SHP77 (cell line): ENCODE measurements around the gene MAL.
"Not testable (repeated sequence)": the region's sequence is repeated elsewhere in the genome, so short reads cannot be mapped to it uniquely, and the experiment has no call there.

Source experiments
- DNase-seq, 2 experiments: peaks; one replicate each; lab custom pipeline; 2025; lab: John Stamatoyannopoulos, UW

The MAL gene

GRCh38 chr2:95032868-95033603 lies 7.5 kb downstream of the MAL start:
- DNase-seq, result no peak

DNA sequence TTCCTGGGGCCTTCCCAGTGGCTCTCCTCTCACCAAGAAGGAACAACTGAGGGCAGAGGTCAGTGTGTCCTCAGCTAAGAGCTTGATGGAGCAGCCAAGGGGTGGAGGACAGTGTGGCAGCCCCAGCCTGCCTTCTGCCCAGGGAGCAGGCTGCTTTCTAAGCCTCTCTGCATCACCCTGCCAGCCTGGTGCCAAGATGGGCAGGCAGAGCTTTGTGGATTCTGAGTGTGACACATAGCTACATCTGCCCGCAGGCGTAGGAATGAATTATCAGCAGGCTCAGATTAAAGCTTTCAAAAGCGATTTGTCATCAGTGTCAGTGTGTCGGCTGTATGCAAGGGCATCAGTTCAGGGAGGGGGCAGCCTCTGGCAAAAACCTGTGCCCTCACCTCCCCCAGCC lies 8.7 kb downstream of the MAL start:
- no peak for DNase-seq

DNA sequence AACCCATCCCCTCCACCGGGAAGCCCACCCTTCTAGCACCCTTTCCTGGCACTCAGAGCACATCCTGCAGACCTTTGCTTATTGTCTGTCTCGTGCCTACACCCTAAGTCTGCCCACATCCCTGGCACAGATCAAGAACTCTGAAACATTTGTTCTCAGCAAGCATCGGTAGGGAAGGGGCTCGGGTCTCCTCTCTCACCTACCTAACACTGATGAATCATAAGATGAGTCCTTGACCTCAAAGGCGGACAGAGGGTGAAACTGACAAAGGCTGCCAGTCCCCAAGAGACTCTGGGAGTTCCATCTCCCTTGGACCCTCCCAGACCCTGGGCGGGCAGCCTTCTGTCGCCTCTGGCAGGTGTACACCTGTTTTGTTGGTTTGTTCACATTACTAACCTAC lies 9.3 kb downstream of the MAL start:
- no peak for DNase-seq

DNA sequence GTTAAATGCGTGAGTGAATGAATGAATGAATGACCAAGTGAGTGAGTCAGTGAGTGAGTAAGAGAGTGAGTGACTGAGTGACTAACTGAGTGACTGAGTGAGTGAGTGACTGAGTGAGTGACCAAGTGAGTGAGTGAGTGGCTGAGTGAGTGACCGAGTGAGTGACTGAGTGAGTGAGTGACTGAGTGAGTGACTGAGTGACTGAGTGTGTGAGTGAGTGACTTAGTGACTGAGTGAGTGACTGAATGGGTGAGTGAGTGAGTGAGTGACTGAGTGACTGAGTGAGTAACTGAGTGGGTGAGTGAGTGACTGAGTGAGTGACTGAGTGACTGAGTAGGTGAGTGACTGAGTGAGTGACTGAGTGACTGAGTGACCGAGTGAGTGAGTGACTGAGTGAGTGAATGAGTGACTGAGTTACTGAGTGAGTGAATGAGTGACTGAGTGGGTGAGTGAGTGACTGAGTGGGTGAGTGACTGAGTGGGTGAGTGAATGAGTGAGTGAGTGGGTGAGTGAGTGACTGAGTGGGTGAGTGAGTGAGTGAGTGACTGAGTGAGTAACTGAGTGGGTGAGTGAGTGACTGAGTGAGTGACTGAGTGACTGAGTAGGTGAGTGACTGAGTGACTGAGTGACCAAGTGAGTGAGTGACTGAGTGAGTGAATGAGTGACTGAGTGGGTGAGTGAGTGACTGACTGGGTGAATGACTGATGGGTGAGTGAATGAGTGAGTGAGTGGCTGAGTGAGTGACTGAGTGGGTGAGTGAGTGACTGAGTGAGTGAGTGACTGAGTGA lies 11.3 kb downstream of the MAL start:
- no peak for DNase-seq

- no peak for DNase-seq
Observed at GRCh38 chr2:95037384-95037839, 11.9 kb downstream of the MAL start.

GRCh38 chr2:95037841-95038585 lies 12.5 kb downstream of the MAL start:
- DNase-seq, result not testable (repeated sequence)

DNA sequence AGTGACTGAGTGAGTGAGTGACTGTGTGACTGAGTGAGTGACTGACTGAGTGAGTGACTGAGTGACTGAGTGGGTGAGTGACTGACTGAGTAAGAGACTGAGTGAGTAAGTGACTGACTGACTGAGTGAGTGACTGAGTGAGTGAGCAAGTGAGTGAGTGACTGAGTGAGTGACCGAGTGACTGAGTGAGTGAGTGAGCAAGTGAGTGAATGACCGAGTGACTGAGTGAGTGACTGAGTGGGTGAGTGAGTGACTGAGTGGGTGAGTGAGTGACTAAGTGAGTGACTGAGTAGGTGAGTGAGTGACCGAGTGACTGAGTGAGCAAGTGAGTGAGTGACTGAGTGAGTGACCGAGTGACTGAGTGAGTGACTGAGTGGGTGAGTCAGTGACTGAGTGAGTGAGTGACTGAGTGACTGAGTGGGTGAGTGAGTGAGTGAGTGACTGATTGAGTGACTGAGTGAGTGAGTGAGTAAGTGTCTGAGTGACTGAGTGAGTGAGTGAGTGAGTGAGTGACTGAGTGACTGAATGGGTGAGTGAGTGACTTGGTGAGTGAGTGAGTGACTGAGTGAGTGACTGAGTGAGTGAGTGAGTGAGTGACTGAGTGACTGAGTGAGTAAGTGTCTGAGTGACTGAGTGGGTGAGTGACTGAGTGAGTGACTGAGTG lies 13.3 kb downstream of the MAL start:
- no peak for DNase-seq

DNA sequence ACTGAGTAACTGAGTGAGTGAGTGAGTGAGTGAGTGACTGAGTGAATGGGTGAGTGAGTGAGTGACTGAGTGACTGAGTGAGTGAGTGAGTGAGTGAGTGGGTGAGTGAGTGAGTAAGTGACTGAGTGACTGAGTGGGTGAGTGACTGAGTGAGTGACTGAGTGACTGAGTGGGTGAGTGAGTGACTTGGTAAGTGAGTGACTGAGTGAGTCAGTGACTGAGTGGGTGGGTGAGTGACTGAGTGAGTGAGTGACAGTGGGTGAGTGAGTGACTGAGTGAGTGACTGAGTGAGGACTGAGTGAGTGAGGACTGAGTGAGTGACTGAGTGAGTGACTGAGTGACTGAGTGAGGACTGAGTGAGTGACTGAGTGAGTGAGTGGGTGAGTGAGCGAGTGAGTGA lies 13.9 kb downstream of the MAL start:
- no peak for DNase-seq

GRCh38 chr2:95039978-95040377 lies 14.5 kb downstream of the MAL start:
- DNase-seq, result no peak

DNA sequence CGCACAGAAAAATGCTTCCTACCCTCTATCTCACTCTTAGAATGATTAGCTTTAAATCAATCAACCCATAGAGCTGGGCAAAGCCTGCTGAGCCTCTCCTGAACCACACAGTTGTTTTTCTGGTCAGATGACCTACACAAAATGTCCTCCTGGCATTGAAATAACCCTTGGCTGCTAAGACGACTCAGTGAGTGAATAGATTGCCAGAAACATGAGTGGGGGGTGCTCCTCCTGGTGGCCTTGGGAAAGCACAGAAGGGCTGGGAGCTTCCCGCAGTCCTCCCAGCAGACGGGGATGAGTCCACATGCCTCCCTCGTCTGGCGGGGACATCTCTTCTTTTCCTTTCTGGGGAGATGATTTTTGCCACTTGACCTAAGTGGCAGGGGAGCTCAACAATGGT lies 14.9 kb downstream of the MAL start:
- no peak for DNase-seq

GRCh38 chr2:95041060-95041823 lies 15.7 kb downstream of the MAL start:
- no peak for DNase-seq

- no peak for DNase-seq
Observed at GRCh38 chr2:95041824-95042442, 16.4 kb downstream of the MAL start.

DNA sequence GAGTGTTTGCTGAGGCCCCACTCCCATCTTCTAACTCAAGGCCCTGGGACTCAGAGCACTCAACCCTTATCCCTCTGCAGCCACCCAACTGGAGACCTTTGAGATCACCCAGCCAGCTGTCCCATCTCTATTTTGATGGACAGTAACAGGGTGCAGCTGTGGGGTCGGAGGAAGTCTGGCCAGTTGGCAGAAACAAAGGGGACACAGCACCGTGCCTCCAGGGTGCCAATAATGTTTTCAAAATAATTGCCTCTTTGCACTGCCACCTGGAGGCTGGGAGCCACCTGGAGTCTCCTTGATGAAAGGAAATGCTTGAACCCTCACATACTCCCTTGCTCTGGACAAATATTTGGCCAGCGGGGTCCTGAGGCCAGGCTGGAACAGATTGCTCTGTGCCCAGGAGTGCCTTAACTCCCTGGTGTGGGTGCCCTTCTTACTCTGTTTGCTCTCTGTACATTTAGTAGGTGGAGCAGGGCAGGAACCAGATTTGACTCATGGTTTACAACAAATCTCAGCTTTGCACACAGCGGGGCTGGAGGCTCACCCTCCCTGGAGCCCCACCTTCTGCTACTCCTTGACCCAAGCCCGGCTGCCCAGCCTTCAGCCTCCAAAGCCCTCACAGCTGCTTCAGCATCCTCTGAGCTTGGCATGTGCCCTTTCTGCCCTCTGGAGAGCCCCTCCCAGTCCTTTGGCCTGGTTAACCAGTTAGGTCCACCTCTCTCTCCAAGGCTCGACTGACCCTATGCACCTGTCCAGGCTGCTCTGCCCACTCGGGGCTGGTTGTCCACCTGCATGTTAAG lies 17.2 kb downstream of the MAL start:
- DNase-seq, result peak; percentile 42 to 50

- DNase-seq, result peak; percentile 64 to 73
Observed at GRCh38 chr2:95043300-95044093, 18.0 kb downstream of the MAL start.

- peak; percentile 9 to 68 for DNase-seq
Observed at GRCh38 chr2:95044601-95045000, 19.1 kb downstream of the MAL start.

DNA sequence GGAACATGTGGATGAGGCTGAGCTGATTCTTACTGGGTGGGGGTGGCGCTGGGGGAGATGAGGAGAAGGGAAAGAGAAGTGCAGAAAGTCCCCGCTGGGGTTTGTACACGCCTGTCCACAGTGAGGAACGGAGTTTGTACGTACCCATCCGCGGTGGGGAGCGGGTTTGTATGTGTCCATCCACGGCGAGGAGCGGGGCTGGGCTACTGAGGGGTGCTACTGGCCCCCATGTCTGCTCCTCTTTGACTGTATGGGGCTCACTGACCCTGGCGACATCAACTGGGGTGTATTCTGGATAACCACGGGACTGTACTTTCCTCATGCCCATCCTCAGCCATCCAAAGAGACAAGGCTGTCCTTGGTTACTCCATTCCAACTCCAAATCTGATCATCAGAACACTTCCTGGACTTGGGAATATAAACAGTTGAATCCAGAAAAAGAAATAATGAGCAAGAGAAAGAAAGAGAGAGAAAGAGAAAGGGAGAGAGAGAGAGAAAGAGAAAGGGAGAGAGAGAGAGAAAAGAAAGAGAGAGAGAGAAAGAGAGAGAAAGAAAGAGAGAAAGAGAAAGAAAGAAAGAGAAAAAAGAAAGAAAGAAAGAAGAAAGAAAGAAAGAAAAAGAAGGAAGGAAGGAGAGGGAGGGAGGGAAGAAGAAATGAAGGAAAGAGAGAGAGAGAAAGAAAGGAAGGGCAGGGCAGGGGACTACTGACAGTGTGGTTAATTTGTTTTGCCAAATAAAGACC lies 21.0 kb downstream of the MAL start:
- no peak for DNase-seq

DNA sequence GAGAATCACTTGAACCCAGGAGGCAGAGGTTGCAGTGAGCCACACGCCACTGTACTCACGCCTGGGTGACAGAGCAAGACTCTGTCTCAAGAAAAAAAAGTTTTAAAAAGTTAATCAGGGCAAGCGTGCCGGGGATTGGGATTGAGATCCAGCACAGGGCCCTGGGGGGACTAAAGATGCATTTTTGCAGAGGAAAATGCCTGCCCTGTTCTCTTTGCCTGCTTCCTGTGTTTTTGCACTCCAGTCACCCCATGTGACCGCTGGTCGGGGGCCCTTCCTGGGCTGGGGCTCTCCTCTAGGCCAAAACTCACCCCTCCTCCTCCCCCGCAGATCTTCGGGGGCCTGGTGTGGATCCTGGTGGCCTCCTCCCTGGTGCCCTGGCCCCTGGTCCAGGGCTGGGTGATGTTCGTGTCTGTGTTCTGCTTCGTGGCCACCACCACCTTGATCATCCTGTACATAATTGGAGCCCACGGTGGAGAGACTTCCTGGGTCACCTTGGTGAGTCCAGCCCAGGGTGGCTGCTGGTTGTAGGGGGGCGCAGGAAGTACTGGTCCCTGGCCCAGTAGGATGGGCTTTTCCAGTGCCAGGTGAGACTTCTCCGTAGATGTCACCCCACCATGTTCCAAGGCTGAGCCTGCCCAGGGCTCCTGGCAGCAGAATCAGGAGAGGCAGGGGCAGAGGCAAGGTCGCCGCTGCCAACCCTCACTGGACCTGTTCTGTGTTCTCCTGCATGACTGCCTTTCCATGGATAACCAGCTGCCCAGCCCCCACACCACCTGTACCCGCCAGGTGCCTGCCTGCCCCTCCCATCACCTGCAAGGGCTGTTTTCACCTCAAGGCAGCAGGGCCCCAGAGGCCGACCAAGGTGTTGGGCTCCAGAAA lies 22.4 kb downstream of the MAL start:
- DNase-seq, result no peak
